Measurements from ENCODE around the gene HEYL.
"Not testable (repeated sequence)": the region's sequence is repeated elsewhere in the genome, so short reads cannot be mapped to it uniquely, and the experiment has no call there.

HEYL gene

GRCh38 chr1:39603677-39604076 lies 35.8 kb downstream of the HEYL start:
- not testable (repeated sequence) for DNase-seq (ENCODE audit: low spot score)

- DNase-seq (ENCODE audit: low spot score), result not testable (repeated sequence)
Measured at GRCh38 chr1:39601667-39602255, 37.7 kb downstream of the HEYL start.

GRCh38 chr1:39596163-39596562 lies 43.3 kb downstream of the HEYL start:
- DNase-seq (ENCODE audit: low spot score), result no peak

GRCh38 chr1:39593386-39593785 lies 46.1 kb downstream of the HEYL start:
- no peak for DNase-seq (ENCODE audit: low spot score)

- no peak for DNase-seq (ENCODE audit: low spot score)
Measured at GRCh38 chr1:39592069-39592468, 47.4 kb downstream of the HEYL start.

GRCh38 chr1:39590546-39590945 lies 48.9 kb downstream of the HEYL start:
- DNase-seq (ENCODE audit: low spot score), result no peak

- DNase-seq (ENCODE audit: low spot score), result no peak
Measured at GRCh38 chr1:39585933-39586332, 53.5 kb downstream of the HEYL start.

GRCh38 chr1:39576016-39576657 lies 63.3 kb downstream of the HEYL start:
- DNase-seq (ENCODE audit: low spot score), result peak; percentile 64

- no peak for DNase-seq (ENCODE audit: low spot score)
Measured at GRCh38 chr1:39575191-39576015, 64.0 kb downstream of the HEYL start.

GRCh38 chr1:39574646-39575045 lies 64.8 kb downstream of the HEYL start:
- DNase-seq (ENCODE audit: low spot score), result no peak

Measured in D341Med (cell line).